GM21447 (cell line): Measurements from ENCODE around the gene REL.

Experiments
- ATAC-seq: cut with Tn5 transposase; IDR thresholded peaks from one replicate; pipeline ENCODE4 v1.9.1; 2021; ENCODE audit not compliant: unreplicated experiment

Gene REL

DNA sequence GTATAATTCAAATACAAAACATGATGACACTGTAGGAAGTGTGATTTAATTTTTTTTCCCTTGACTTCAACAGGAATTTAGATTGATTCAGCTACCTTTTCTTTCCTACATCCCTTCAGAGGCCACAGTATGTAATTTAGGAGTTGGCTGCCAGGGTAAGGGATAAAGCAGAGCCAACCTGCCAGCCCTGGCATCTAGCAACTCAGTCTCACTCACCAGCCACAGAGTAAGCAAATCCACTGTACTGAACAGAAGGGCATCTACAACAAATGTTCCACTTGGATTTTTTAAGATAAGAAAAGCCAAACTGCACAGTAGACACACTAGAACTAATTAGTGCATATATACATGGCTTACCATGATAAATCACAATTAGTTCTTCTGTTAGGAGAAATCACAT, 81.8 kb downstream of the REL start:
- no peak for ATAC-seq

GRCh38 chr2:60964651-60965498, 83.5 kb downstream of the REL start:
- no peak for ATAC-seq

GRCh38 chr2:60965499-60965785, 84.1 kb downstream of the REL start:
- no peak for ATAC-seq

GRCh38 chr2:60966507-60967405, 85.4 kb downstream of the REL start:
- ATAC-seq = peak; percentile 79

GRCh38 chr2:60972889-60973656, 91.7 kb downstream of the REL start:
- no peak for ATAC-seq

DNA sequence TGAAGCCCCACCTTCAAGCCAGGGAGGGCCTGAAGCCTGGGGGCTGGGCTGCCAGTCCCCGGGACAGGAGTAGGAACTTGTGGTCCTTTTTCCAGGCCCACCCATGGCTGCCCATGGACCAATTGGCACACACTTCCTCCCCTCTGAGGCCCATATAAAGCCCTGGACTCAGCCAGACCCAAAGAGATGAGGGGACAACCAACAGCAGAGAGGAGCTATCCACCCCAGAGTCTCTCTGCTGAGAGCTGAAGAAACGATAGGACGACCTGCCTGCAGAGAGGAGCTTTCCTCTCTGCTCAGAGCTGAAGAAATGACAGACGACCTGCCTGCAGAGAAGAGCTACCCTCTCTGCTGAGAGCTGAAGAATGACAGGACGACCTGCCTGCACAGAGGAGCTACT, 92.3 kb downstream of the REL start:
- no peak for ATAC-seq

- no peak for ATAC-seq
Observed at GRCh38 chr2:60974652-60975051, 93.3 kb downstream of the REL start.
